Endothelial cell of umbilical vein (primary cell): Measurements from ENCODE around the gene SRD5A1. TPM values are rescaled to one million over a fixed set of nuclear protein-coding genes. Genes with fewer than 3 reads are reported as not detected.

ENCODE experiments used
- BruUV-seq: library from RNA; stranded (reverse); fragments of 400-500 nt; replicated peaks from 2 replicates; lab custom pipeline; 2021; lab: Mats Ljungman, UMichigan
- CTCF ChIA-PET: fragments of 300-600, 350-600 bp; sonication (Branson Sonifier 250); formaldehyde crosslinking; loops from one replicate; lab custom pipeline; 2021; ENCODE audit warnings: antibody characterized with exemption, inconsistent platforms; lab: Charles Lee
- POLR2A ChIA-PET: fragments of 300-600, 350-600 bp; sonication (Branson Sonifier 250); formaldehyde crosslinking; loops from one replicate; lab custom pipeline; 2021; ENCODE audit warnings: antibody characterized with exemption, inconsistent platforms; lab: Charles Lee
- DNase-seq: peaks from one replicate; pipeline ENCODE4 v3.0.0-alpha.2; 2011; ENCODE audit warnings: low read depth, low spot score
- FAIRE-seq: peaks from 2 replicates; lab custom pipeline; 2011; peaks lifted over from hg19 to GRCh38; lab: Jason Lieb, UNC
- H2AFZ ChIP-seq: 2 replicates; pipeline ENCODE4 v1.6.0; 2012; ENCODE audit warnings: low read depth, low read length, control low read depth, inconsistent platforms
- H3K27ac ChIP-seq: 2 replicates; pipeline ENCODE4 v1.5.1; 2011; ENCODE audit warnings: low read depth, mild to moderate bottlenecking, control low read depth, low read length, moderate library complexity; ENCODE audit not compliant: insufficient read depth
- H3K27me3 ChIP-seq, 2 experiments: 2 replicates each; pipeline versions ENCODE4 v1.6.0 to v1.6.1; 2011; ENCODE audit warnings: low read length in 2 of 2, mixed read lengths in 1 of 2; ENCODE audit not compliant: control insufficient read depth in 2 of 2, insufficient read depth in 2 of 2
- H3K36me3 ChIP-seq, 2 experiments: 2 replicates in 1 of 2; 3 replicates in 1 of 2; pipeline ENCODE4 v1.5.1; 2011; ENCODE audit warnings: low read length in 2 of 2, mild to moderate bottlenecking in 1 of 2, moderate library complexity in 1 of 2; ENCODE audit not compliant: control insufficient read depth in 2 of 2, insufficient read depth in 2 of 2; ENCODE audit errors: extremely low read depth in 1 of 2
- H3K4me1 ChIP-seq: 3 replicates; pipeline ENCODE4 v1.5.1; 2011; ENCODE audit warnings: mild to moderate bottlenecking, low read length; ENCODE audit not compliant: control insufficient read depth, insufficient read depth; ENCODE audit errors: extremely low read depth
- H3K4me2 ChIP-seq: 2 replicates; pipeline ENCODE4 v1.6.1; 2011; ENCODE audit warnings: low read length, control low read depth, mixed read lengths; ENCODE audit not compliant: insufficient read depth
- H3K4me3 ChIP-seq, 3 experiments: fragments of 200-600 bp in 1 of 3; sonication (generic), shearing (Covaris generic) in 1 of 3; replicated peaks in 1 of 3; 2 replicates each; pipeline ENCODE4 v1.5.1; 2011 to 2016; ENCODE audit warnings: control low read depth in 3 of 3, low read length in 3 of 3, mild to moderate bottlenecking in 2 of 3, inconsistent platforms in 1 of 3, low read depth in 1 of 3, moderate library complexity in 1 of 3; ENCODE audit not compliant: insufficient read depth in 1 of 3
- H3K79me2 ChIP-seq: 2 replicates; pipeline ENCODE4 v1.6.0; 2012; ENCODE audit warnings: low read length, inconsistent platforms; ENCODE audit not compliant: control insufficient read depth, insufficient read depth
- H3K9ac ChIP-seq: replicated peaks from 2 replicates; pipeline ENCODE3; 2011; ENCODE audit warnings: low read length, control low read depth; ENCODE audit not compliant: insufficient read depth; ENCODE audit errors: extremely low read depth
- H3K9me1 ChIP-seq: replicated peaks from 3 replicates; pipeline ENCODE4 v1.6.0; 2011; ENCODE audit warnings: mild to moderate bottlenecking, low read length; ENCODE audit not compliant: control insufficient read depth, insufficient read depth; ENCODE audit errors: extremely low read depth
- H3K9me3 ChIP-seq: replicated peaks from 2 replicates; pipeline ENCODE4 v1.5.1; 2012; ENCODE audit warnings: low read length, inconsistent platforms; ENCODE audit not compliant: control insufficient read depth, insufficient read depth
- H4K20me1 ChIP-seq: replicated peaks from 2 replicates; pipeline ENCODE3; 2011; ENCODE audit warnings: mild to moderate bottlenecking, low read length; ENCODE audit not compliant: control insufficient read depth, insufficient read depth; ENCODE audit errors: extremely low read depth
- CTCF ChIP-seq, 2 donors: IDR thresholded peaks; 1 replicate in 1 of 2; 2 replicates in 1 of 2; pipeline ENCODE4 v1.5.1; 2011; ENCODE audit warnings: low read length in 2 of 2, mild to moderate bottlenecking in 2 of 2, moderate library complexity in 2 of 2, control low read depth in 1 of 2, inconsistent platforms in 1 of 2, low read depth in 1 of 2; ENCODE audit not compliant: insufficient read depth in 1 of 2; ENCODE audit errors: extremely low read depth in 1 of 2
- EZH2 ChIP-seq: IDR thresholded peaks from 2 replicates; pipeline ENCODE4 v1.6.1; 2012; ENCODE audit warnings: borderline replicate concordance, low read depth, mild to moderate bottlenecking, moderate library complexity, low read length, inconsistent platforms; ENCODE audit not compliant: severe bottlenecking
- FOS ChIP-seq: IDR thresholded peaks from 2 replicates; pipeline ENCODE4 v1.6.1; 2011; ENCODE audit warnings: mild to moderate bottlenecking, low read length, moderate library complexity, borderline replicate concordance; ENCODE audit not compliant: insufficient read depth
- GATA2 ChIP-seq: IDR thresholded peaks from 2 replicates; pipeline ENCODE4 v1.7.0; 2011; ENCODE audit warnings: low read depth, mild to moderate bottlenecking, moderate library complexity, mixed read lengths, low read length; ENCODE audit not compliant: insufficient read length, insufficient read depth
- JUN ChIP-seq: IDR thresholded peaks from 2 replicates; pipeline ENCODE4 v1.6.1; 2011; ENCODE audit warnings: borderline replicate concordance, low read depth; ENCODE audit not compliant: insufficient read length, insufficient read depth
- POLR2A ChIP-seq: IDR thresholded peaks from 2 replicates; pipeline ENCODE4 v1.6.1; 2012; ENCODE audit warnings: low read depth, mild to moderate bottlenecking, control low read depth, low read length
- dilution Hi-C: fragments of 300-500 bp; cut with MboI; formaldehyde crosslinking; loops from one replicate; pipeline ENCODE4 v1.15.0; 2019; ENCODE audit warnings: low sequenced_read_pairs; ENCODE audit not compliant: extremely low pct_ligation_motif_present
- intact Hi-C: fragments of 100-400 bp; cut with micrococcal nuclease; formaldehyde crosslinking; loops from one replicate; pipeline ENCODE4 v1.10.0; 2022
- polyA plus RNA-seq, 4 experiments: library from polyadenylated mRNA; depleted of rRNA in 3 of 4; stranded (reverse) in 3 of 4; unstranded in 1 of 4; fragments of >200 nt; gene quantifications; 2 replicates each; pipeline versions ENCODE4 v1.2.1 to v1.2.3, GENCODE V29; 2011 to 2012; ENCODE audit warnings: missing spikeins in 1 of 4
- total RNA-seq: library from RNA; stranded (reverse); gene quantifications from 2 replicates; pipeline ENCODE4 v1.2.3, GENCODE V29; 2021

SRD5A1 gene
- total and polyA plus RNA-seq, 2 donors (not counting 3 experiments of a cell fraction or from before 2014, with no cell fraction given): 11.6 to 14.8 TPM

- H3K27me3 ChIP-seq: no peaks in the 10 kb centered on the region
- FAIRE-seq (no peak), DNase-seq (no peak)
- dilution Hi-C loops (loop anchor here (25.0 kb wide), 1 partner anchor 101 kb away; no protein-coding TSS in a partner anchor), intact Hi-C loops (no loop called here)
- BruUV-seq: no TSS peak
- H3K4me1 ChIP-seq: peaks cover 15% of the 10 kb centered on the region
- no peaks in the 10 kb centered on the region for H3K9me1 ChIP-seq
- no peak overlapping the region for H3K27ac ChIP-seq
- TF ChIP-seq JUN: no peak
- TF ChIP-seq EZH2: no peak
- no peak for TF ChIP-seq CTCF (IDR thresholded peaks at IDR 0.05; ENCODE audit: extremely low read depth in 1 of 2, insufficient read depth in 1 of 2, low read depth in 1 of 2, low read length in 2 of 2)
- no peak for TF ChIP-seq FOS
- TF ChIP-seq POLR2A: no peak
- CTCF ChIA-PET: no interaction called here
- H3K9ac ChIP-seq: no peak overlapping the region
- H4K20me1 ChIP-seq: no peaks in the 10 kb centered on the region
- no peak overlapping the region for H3K4me3 ChIP-seq
- peaks cover 0 to under 1% of the 10 kb centered on the region in 2 experiments for H3K36me3 ChIP-seq
- no peaks in the 10 kb centered on the region for H3K9me3 ChIP-seq
- POLR2A ChIA-PET: no interaction called here
- no peak overlapping the region for H3K4me2 ChIP-seq
- H3K79me2 ChIP-seq: peaks cover 33% of the 10 kb centered on the region
- H2AFZ ChIP-seq: no peak overlapping the region
These were observed 3.1 kb downstream of the SRD5A1 start for GRCh38 chr5:6636293-6636692.

- Histone ChIP-seq H2AFZ (no peak overlapping the region), H3K4me2 (no peak overlapping the region), H3K9ac (no peak overlapping the region), H3K79me2 (peaks cover 26% of the 10 kb centered on the region), H3K27ac (no peak overlapping the region), H3K36me3 (no peaks in the 10 kb centered on the region), H3K9me3 (no peaks in the 10 kb centered on the region), H4K20me1 (no peaks in the 10 kb centered on the region), H3K4me1 (peaks cover 8% of the 10 kb centered on the region), H3K4me3 (no peak overlapping the region), H3K9me1 (no peaks in the 10 kb centered on the region), H3K27me3 (no peaks in the 10 kb centered on the region)
- intact Hi-C loops (no loop called here), dilution Hi-C loops (loop anchor here (25.0 kb wide), 1 partner anchor 100 kb away; no protein-coding TSS in a partner anchor)
- FAIRE-seq: no peak
- ChIA-PET CTCF (no interaction called here), POLR2A (no interaction called here)
- no peak for DNase-seq
- BruUV-seq: no TSS peak
- TF ChIP-seq FOS: no peak
- no peak for TF ChIP-seq GATA2
These were observed 3.8 kb downstream of the SRD5A1 start for GRCh38 chr5:6637022-6637421.
